NCI-H2196 (cell line): ENCODE results near the gene RCC1.
"Not testable (repeated sequence)": the region's sequence is repeated elsewhere in the genome, so short reads cannot be mapped to it uniquely, and the experiment has no call there.

ENCODE experiments used
- DNase-seq: peaks from one replicate; lab custom pipeline; 2025; ENCODE audit not compliant: unreplicated experiment; lab: John Stamatoyannopoulos, UW

RCC1 gene

DNA sequence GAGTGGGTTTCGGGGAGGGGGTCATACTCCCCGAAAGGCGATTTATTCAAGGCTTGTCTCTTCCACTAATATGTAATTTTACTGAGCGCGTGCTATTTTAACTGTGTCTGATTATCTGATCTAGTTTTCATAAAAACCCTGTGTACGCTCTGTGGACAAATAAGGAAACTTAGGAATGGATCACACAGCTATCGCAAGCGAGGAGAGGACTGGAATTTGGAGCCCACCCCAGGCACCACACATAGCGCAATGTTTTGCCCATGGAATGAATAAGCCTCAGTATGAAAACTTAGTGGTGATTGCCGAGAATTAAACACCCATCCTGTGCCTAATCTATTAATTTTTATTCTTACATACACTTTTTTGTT lies 76.4 kb downstream of the RCC1 start:
- DNase-seq, result no peak

DNA sequence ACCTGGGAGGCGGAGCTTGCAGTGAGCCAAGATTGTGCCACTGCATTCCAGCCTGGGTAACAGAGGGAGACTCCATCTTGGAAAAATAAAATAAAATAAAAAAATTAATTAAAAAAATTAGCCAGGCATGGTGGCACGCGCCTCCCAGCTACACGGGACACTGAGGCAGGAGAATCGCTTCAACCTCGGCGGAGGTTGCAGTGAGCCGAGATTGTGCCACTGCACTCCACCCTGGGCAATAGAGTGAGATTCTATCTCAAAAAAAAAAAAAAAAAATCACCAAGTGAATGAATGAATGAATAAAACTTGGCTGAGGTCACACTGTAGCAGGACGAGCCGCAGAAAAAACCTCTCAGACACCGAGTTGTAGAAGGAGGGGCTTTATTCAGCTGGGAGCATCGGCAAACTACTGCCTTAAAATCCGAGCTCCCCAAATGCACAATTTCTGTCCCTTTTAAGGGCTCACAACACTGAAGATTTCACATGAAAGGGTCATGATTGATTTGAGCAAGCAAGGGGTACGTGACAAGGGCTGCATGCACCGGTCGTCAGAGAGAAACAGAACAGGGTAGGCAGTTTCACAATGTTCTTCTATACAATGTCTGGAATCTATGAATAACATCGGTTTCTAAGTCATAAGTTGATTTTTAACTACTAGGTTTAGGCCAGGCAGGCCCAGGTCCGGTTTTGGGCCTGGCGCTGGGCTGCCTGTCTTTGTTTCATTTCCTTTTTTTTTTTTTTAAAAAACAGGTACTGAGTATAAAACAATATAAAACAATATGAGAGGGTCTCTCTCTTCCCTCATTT lies 80.9 kb downstream of the RCC1 start:
- not testable (repeated sequence) for DNase-seq
